GM23338 (cell line): ENCODE measurements around the gene ABCC10. TPM values are rescaled to one million over a fixed set of nuclear protein-coding genes. Genes with fewer than 3 reads are reported as not detected.

ENCODE experiments used
- ATAC-seq: fragments of 200-7000 bp; cut with Tn5 transposase; 3 replicates; pipeline ENCODE4 v1.9.1; 2020
- DNase-seq: peaks from one replicate; pipeline ENCODE4 v3.0.0-alpha.2; 2015; ENCODE audit warnings: low spot score
- H2AFZ ChIP-seq: fragments of 200-600 bp; sonication (generic); 2 replicates; pipeline ENCODE4 v1.8.0; 2016; ENCODE audit warnings: antibody characterized with exemption, mild to moderate bottlenecking, moderate library complexity
- H3F3A ChIP-seq: fragments of 200-600 bp; sonication (generic); replicated peaks from 2 replicates; pipeline ENCODE4 v1.8.0; 2017; ENCODE audit warnings: antibody characterized with exemption, mixed run types, low read depth
- H3K27ac ChIP-seq: fragments of 200-600 bp; sonication (generic); 2 replicates; pipeline ENCODE4 v1.6.1; 2016; ENCODE audit warnings: low read depth
- H3K27me3 ChIP-seq: fragments of 200-600 bp; sonication (generic); 2 replicates; pipeline ENCODE4 v1.8.0; 2016; ENCODE audit warnings: mild to moderate bottlenecking, mixed run types, moderate library complexity; ENCODE audit not compliant: insufficient read depth
- H3K36me3 ChIP-seq: fragments of 200-600 bp; sonication (generic); 2 replicates; pipeline ENCODE4 v1.8.0; 2016; ENCODE audit warnings: mild to moderate bottlenecking; ENCODE audit not compliant: insufficient read depth
- H3K4me1 ChIP-seq: fragments of 200-600 bp; sonication (generic); 2 replicates; pipeline ENCODE4 v1.8.0; 2016; ENCODE audit warnings: mild to moderate bottlenecking, moderate library complexity; ENCODE audit not compliant: insufficient read depth
- H3K4me2 ChIP-seq: fragments of 200-600 bp; sonication (generic); 2 replicates; pipeline ENCODE4 v1.7.1; 2017; ENCODE audit warnings: mixed run types
- H3K4me3 ChIP-seq: fragments of 200-600 bp; sonication (generic); 2 replicates; pipeline ENCODE4 v1.6.1; 2016; ENCODE audit warnings: mixed run types
- H3K79me2 ChIP-seq: fragments of 200-600 bp; sonication (generic); replicated peaks from 2 replicates; pipeline ENCODE4 v1.8.0; 2017; ENCODE audit warnings: mild to moderate bottlenecking; ENCODE audit not compliant: insufficient read depth
- H3K9me2 ChIP-seq: fragments of 200-600 bp; sonication (generic); 2 replicates; pipeline ENCODE4 v1.8.0; 2017; ENCODE audit not compliant: insufficient read depth
- H4K20me1 ChIP-seq: fragments of 200-600 bp; sonication (generic); replicated peaks from 2 replicates; pipeline ENCODE4 v1.8.0; 2017; ENCODE audit warnings: mild to moderate bottlenecking; ENCODE audit not compliant: insufficient read depth
- H3K27ac Mint-ChIP-seq: 2 replicates; pipeline ENCODE4 v1.8.0; 2020; ENCODE audit warnings: inconsistent platforms, mild to moderate bottlenecking, moderate library complexity, mixed read lengths
- H3K27me3 Mint-ChIP-seq: 3 replicates; pipeline ENCODE4 v1.8.0; 2022; ENCODE audit warnings: low read depth, mild to moderate bottlenecking, moderate library complexity, mixed read lengths, inconsistent platforms; ENCODE audit not compliant: insufficient read depth, poor library complexity
- H3K36me3 Mint-ChIP-seq: 3 replicates; pipeline ENCODE4 v1.8.0; 2021; ENCODE audit warnings: low read depth, mild to moderate bottlenecking, inconsistent platforms, moderate library complexity, mixed read lengths
- H3K4me1 Mint-ChIP-seq: 3 replicates; pipeline ENCODE4 v1.8.0; 2020; ENCODE audit warnings: mild to moderate bottlenecking, inconsistent platforms, mixed read lengths
- H3K4me3 Mint-ChIP-seq: 3 replicates; pipeline ENCODE4 v1.8.0; 2021; ENCODE audit warnings: moderate library complexity, mild to moderate bottlenecking, inconsistent platforms, mixed read lengths
- H3K9me3 Mint-ChIP-seq: 3 replicates; pipeline ENCODE4 v1.8.0; 2020; ENCODE audit warnings: moderate library complexity, mild to moderate bottlenecking, inconsistent platforms, mixed read lengths
- CREB1 ChIP-seq: fragments of 250-450 bp; sonication (Bioruptor Pico); IDR thresholded peaks from 2 replicates; pipeline ENCODE4 v1.5.0; 2020; ENCODE audit warnings: low read depth, mild to moderate bottlenecking, moderate library complexity
- EZH2 ChIP-seq: fragments of 200-600 bp; sonication (generic); IDR thresholded peaks from one replicate; pipeline ENCODE4 v1.8.0; 2017; ENCODE audit warnings: antibody characterized with exemption, mild to moderate bottlenecking, low read depth; ENCODE audit not compliant: unreplicated experiment
- NANOG ChIP-seq: IDR thresholded peaks from 2 replicates; pipeline ENCODE4 v1.6.1; 2016; ENCODE audit warnings: antibody characterized with exemption, borderline replicate concordance
- ZNF331 ChIP-seq: fragments of 250-450 bp; sonication (Bioruptor Pico); IDR thresholded peaks from 2 replicates; pipeline ENCODE4 v1.5.0; 2020; ENCODE audit warnings: low read depth, mild to moderate bottlenecking, moderate library complexity
- polyA plus RNA-seq: library from polyadenylated mRNA; unstranded; fragments of >200 nt; fragmentation: Nextera tagmentation; extraction: Ambion mirVana; gene quantifications from 2 replicates; pipeline ENCODE4 v1.2.1, GENCODE V29; 2016
- total RNA-seq: library from RNA; depleted of rRNA; stranded (reverse); fragments of >200 nt; shearing (Covaris generic); gene quantifications from 2 replicates; pipeline ENCODE4 v1.2.3, GENCODE V29; 2014
- TF ChIP-seq, protein P1 (sequence below): IDR thresholded peaks from one replicate; pipeline ENCODE4 v1.6.1; 2018; ENCODE audit warnings: antibody characterized with exemption; ENCODE audit not compliant: unreplicated experiment
- TF ChIP-seq, protein P2 (sequence below): fragments of 250-450 bp; sonication (Bioruptor Pico); IDR thresholded peaks from 2 replicates; pipeline ENCODE4 v1.5.0; 2020; ENCODE audit warnings: mild to moderate bottlenecking, moderate library complexity
- TF ChIP-seq, protein P3 (sequence below), 2 experiments: fragments of 200-600 bp in 1 of 2; sonication (generic) in 1 of 2; conservative IDR thresholded peaks; 2 replicates each; pipeline versions ENCODE4 v1.5.1 to v1.6.1; 2016 to 2017; ENCODE audit warnings: antibody characterized with exemption in 2 of 2, low read depth in 2 of 2, mild to moderate bottlenecking in 2 of 2, moderate library complexity in 1 of 2

Gene ABCC10
- total and polyA plus RNA-seq, 2 experiments from 2014 or later: 16.9 to 17.5 TPM

DNA sequence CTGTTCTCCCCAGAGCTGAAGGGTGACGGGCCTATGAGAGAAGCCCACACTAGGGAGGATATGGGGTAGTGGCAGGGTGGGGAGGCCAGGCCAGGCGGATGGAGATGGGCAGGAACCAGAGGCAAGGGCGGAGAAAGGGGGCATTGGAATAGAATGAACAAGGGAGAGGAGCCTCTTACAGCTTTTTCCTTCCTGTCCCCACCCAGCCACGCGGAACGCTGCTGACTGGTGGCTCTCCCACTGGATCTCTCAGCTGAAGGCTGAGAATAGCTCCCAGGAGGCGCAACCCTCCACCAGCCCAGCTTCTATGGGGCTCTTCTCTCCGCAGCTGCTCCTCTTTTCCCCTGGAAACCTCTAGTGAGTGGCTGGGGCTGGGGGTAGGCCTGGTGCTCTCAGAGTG lies 17.2 kb downstream of the ABCC10 start:
- Mint-ChIP-seq H3K27me3 (peaks cover 7% of the 10 kb centered on the region), H3K4me1 (no peaks in the 10 kb centered on the region), H3K27ac (no peak overlapping the region), H3K36me3 (peaks cover 13% of the 10 kb centered on the region), H3K4me3 (no peak overlapping the region), H3K9me3 (no peaks in the 10 kb centered on the region)
- no peak for TF ChIP-seq CREB1 (CRISPR knock-in tag)
- Histone ChIP-seq H3K4me3 (no peak overlapping the region), H4K20me1 (no peaks in the 10 kb centered on the region; the same call in 1 of the 2 replicates), H3F3A (no peaks in the 10 kb centered on the region), H3K9me2 (no peaks in the 10 kb centered on the region), H3K4me1 (no peaks in the 10 kb centered on the region), H3K79me2 (no peaks in the 10 kb centered on the region), H3K4me2 (no peak overlapping the region), H3K27me3 (no peaks in the 10 kb centered on the region), H3K36me3 (no peaks in the 10 kb centered on the region), H2AFZ (no peak overlapping the region), H3K27ac (no peak overlapping the region)
- ATAC-seq (no peak), DNase-seq (no peak)

DNA sequence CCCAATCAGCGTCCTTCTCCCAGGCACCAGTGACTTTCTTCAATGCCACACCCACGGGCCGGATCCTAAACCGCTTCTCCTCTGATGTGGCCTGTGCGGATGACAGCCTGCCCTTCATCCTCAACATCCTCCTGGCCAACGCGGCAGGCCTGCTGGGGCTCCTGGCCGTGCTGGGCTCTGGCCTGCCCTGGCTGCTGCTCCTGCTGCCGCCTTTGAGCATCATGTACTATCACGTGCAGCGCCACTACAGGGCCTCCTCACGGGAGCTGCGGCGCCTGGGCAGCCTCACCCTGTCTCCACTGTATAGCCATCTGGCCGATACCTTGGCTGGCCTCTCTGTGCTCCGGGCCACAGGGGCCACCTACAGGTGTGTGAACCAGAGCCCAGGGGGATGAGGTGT lies 18.2 kb downstream of the ABCC10 start:
- Histone ChIP-seq H4K20me1 (no peaks in the 10 kb centered on the region; the same call in 1 of the 2 replicates), H3K27me3 (no peaks in the 10 kb centered on the region), H3F3A (no peaks in the 10 kb centered on the region), H3K4me3 (no peak overlapping the region), H2AFZ (no peak overlapping the region), H3K79me2 (no peaks in the 10 kb centered on the region), H3K27ac (no peak overlapping the region), H3K4me1 (no peaks in the 10 kb centered on the region), H3K9me2 (no peaks in the 10 kb centered on the region), H3K4me2 (no peak overlapping the region), H3K36me3 (no peaks in the 10 kb centered on the region)
- ATAC-seq (no peak), DNase-seq (no peak)
- no peaks in the 10 kb centered on the region for H3K9me3 Mint-ChIP-seq
- H3K27me3 Mint-ChIP-seq: peaks cover 7% of the 10 kb centered on the region
- peaks cover 13% of the 10 kb centered on the region for H3K36me3 Mint-ChIP-seq
- no peak overlapping the region for H3K4me3 Mint-ChIP-seq
- H3K4me1 Mint-ChIP-seq: no peaks in the 10 kb centered on the region
- H3K27ac Mint-ChIP-seq: no peak overlapping the region
- TF ChIP-seq, protein P1, sequence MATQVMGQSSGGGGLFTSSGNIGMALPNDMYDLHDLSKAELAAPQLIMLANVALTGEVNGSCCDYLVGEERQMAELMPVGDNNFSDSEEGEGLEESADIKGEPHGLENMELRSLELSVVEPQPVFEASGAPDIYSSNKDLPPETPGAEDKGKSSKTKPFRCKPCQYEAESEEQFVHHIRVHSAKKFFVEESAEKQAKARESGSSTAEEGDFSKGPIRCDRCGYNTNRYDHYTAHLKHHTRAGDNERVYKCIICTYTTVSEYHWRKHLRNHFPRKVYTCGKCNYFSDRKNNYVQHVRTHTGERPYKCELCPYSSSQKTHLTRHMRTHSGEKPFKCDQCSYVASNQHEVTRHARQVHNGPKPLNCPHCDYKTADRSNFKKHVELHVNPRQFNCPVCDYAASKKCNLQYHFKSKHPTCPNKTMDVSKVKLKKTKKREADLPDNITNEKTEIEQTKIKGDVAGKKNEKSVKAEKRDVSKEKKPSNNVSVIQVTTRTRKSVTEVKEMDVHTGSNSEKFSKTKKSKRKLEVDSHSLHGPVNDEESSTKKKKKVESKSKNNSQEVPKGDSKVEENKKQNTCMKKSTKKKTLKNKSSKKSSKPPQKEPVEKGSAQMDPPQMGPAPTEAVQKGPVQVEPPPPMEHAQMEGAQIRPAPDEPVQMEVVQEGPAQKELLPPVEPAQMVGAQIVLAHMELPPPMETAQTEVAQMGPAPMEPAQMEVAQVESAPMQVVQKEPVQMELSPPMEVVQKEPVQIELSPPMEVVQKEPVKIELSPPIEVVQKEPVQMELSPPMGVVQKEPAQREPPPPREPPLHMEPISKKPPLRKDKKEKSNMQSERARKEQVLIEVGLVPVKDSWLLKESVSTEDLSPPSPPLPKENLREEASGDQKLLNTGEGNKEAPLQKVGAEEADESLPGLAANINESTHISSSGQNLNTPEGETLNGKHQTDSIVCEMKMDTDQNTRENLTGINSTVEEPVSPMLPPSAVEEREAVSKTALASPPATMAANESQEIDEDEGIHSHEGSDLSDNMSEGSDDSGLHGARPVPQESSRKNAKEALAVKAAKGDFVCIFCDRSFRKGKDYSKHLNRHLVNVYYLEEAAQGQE: no peak
- TF ChIP-seq ZNF331: no peak
- TF ChIP-seq, protein P2, sequence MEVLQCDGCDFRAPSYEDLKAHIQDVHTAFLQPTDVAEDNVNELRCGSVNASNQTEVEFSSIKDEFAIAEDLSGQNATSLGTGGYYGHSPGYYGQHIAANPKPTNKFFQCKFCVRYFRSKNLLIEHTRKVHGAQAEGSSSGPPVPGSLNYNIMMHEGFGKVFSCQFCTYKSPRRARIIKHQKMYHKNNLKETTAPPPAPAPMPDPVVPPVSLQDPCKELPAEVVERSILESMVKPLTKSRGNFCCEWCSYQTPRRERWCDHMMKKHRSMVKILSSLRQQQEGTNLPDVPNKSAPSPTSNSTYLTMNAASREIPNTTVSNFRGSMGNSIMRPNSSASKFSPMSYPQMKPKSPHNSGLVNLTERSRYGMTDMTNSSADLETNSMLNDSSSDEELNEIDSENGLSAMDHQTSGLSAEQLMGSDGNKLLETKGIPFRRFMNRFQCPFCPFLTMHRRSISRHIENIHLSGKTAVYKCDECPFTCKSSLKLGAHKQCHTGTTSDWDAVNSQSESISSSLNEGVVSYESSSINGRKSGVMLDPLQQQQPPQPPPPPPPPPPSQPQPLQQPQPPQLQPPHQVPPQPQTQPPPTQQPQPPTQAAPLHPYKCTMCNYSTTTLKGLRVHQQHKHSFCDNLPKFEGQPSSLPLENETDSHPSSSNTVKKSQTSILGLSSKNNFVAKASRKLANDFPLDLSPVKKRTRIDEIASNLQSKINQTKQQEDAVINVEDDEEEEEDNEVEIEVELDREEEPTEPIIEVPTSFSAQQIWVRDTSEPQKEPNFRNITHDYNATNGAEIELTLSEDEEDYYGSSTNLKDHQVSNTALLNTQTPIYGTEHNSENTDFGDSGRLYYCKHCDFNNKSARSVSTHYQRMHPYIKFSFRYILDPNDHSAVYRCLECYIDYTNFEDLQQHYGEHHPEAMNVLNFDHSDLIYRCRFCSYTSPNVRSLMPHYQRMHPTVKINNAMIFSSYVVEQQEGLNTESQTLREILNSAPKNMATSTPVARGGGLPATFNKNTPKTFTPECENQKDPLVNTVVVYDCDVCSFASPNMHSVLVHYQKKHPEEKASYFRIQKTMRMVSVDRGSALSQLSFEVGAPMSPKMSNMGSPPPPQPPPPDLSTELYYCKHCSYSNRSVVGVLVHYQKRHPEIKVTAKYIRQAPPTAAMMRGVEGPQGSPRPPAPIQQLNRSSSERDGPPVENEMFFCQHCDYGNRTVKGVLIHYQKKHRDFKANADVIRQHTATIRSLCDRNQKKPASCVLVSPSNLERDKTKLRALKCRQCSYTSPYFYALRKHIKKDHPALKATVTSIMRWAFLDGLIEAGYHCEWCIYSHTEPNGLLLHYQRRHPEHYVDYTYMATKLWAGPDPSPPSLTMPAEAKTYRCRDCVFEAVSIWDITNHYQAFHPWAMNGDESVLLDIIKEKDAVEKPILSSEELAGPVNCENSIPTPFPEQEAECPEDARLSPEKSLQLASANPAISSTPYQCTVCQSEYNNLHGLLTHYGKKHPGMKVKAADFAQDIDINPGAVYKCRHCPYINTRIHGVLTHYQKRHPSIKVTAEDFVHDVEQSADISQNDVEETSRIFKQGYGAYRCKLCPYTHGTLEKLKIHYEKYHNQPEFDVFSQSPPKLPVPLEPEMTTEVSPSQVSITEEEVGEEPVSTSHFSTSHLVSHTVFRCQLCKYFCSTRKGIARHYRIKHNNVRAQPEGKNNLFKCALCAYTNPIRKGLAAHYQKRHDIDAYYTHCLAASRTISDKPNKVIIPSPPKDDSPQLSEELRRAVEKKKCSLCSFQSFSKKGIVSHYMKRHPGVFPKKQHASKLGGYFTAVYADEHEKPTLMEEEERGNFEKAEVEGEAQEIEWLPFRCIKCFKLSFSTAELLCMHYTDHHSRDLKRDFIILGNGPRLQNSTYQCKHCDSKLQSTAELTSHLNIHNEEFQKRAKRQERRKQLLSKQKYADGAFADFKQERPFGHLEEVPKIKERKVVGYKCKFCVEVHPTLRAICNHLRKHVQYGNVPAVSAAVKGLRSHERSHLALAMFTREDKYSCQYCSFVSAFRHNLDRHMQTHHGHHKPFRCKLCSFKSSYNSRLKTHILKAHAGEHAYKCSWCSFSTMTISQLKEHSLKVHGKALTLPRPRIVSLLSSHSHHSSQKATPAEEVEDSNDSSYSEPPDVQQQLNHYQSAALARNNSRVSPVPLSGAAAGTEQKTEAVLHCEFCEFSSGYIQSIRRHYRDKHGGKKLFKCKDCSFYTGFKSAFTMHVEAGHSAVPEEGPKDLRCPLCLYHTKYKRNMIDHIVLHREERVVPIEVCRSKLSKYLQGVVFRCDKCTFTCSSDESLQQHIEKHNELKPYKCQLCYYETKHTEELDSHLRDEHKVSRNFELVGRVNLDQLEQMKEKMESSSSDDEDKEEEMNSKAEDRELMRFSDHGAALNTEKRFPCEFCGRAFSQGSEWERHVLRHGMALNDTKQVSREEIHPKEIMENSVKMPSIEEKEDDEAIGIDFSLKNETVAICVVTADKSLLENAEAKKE (CRISPR knock-in tag): no peak
- TF ChIP-seq, protein P3, sequence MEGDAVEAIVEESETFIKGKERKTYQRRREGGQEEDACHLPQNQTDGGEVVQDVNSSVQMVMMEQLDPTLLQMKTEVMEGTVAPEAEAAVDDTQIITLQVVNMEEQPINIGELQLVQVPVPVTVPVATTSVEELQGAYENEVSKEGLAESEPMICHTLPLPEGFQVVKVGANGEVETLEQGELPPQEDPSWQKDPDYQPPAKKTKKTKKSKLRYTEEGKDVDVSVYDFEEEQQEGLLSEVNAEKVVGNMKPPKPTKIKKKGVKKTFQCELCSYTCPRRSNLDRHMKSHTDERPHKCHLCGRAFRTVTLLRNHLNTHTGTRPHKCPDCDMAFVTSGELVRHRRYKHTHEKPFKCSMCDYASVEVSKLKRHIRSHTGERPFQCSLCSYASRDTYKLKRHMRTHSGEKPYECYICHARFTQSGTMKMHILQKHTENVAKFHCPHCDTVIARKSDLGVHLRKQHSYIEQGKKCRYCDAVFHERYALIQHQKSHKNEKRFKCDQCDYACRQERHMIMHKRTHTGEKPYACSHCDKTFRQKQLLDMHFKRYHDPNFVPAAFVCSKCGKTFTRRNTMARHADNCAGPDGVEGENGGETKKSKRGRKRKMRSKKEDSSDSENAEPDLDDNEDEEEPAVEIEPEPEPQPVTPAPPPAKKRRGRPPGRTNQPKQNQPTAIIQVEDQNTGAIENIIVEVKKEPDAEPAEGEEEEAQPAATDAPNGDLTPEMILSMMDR (conservative IDR thresholded peaks at IDR 0.05; ENCODE audit: low read depth in 2 of 2): no peak
- no peak for TF ChIP-seq EZH2
- no peak for TF ChIP-seq NANOG
